ENCODE measurements around the gene CHRNA4.

- TF ChIP-seq EP300 (IDR thresholded peaks at IDR 0.05) (no peak), POLR2A (IDR thresholded peaks at IDR 0.05) (no peak)
Measured at GRCh38 chr20:63393566-63393965, 32.4 kb upstream of the CHRNA4 start.
